GM12875 (cell line): ENCODE measurements around the gene CD200.

Source experiments
- H3K4me3 ChIP-seq: one replicate; pipeline ENCODE4 v1.5.1; 2011; ENCODE audit warnings: low read depth, low read length, control low read depth
- CTCF ChIP-seq: IDR thresholded peaks from 2 replicates; pipeline ENCODE4 v1.5.1; 2011; ENCODE audit warnings: low read depth, mild to moderate bottlenecking, control low read depth, inconsistent platforms, low read length, moderate library complexity, borderline replicate concordance; ENCODE audit not compliant: insufficient read depth

Gene CD200

GRCh38 chr3:112302881-112303763 lies 29.8 kb upstream of the CD200 start:
- TF ChIP-seq CTCF, result no peak
- peak overlapping the region; percentile 30 for H3K4me3 ChIP-seq

GRCh38 chr3:112303764-112304325 lies 29.1 kb upstream of the CD200 start:
- no peak for TF ChIP-seq CTCF
- peak overlapping the region; percentile 30 for H3K4me3 ChIP-seq

- TF ChIP-seq CTCF, result no peak
- H3K4me3 ChIP-seq, result no peak overlapping the region
These were observed 28.3 kb upstream of the CD200 start for GRCh38 chr3:112304611-112305010.

- H3K4me3 ChIP-seq, result no peak overlapping the region
- TF ChIP-seq CTCF, result no peak
These were observed 26.1 kb upstream of the CD200 start for GRCh38 chr3:112306825-112307224.

DNA sequence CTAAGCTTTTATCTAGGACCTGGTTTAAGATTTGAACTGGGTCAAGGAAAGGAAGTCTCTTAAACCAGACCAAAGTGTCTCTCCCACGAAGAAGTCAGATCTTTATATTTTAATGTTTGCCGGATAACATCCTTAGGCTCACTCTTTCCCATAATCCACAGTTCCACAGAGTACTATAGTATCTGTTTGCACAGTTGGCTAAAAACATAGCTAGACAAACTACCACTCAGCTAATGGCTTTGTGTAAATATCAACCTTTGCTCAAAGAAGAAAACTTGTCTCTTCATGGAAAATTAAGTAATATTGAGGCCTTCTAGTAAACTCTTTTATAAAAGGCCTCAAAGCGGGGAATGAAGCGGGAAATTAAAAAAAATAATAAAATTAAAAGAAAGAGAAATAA lies 25.4 kb upstream of the CD200 start:
- no peak for TF ChIP-seq CTCF
- no peak overlapping the region for H3K4me3 ChIP-seq

- no peak for TF ChIP-seq CTCF
- no peak overlapping the region for H3K4me3 ChIP-seq
These were observed 24.6 kb upstream of the CD200 start for GRCh38 chr3:112308151-112308911.
